ENCODE measurements around the gene KCTD5.

GRCh38 chr16:2749936-2750335 is 67.6 kb downstream of the KCTD5 start:
- TF ChIP-seq RAD21 (IDR thresholded peaks at IDR 0.05 in 1 of 2, conservative IDR thresholded peaks at IDR 0.05 in 1 of 2; ENCODE audit: low read depth in 2 of 2, low read length in 2 of 2), result no peak
- TF ChIP-seq TCF12 (IDR thresholded peaks at IDR 0.05; ENCODE audit: low read depth, low read length), result no peak
- no peak for TF ChIP-seq RFX5 (IDR thresholded peaks at IDR 0.05; ENCODE audit: borderline replicate concordance, low read depth, low read length)
- no peak for TF ChIP-seq BRCA1 (IDR thresholded peaks at IDR 0.05; ENCODE audit: low read depth, low read length)
